HL-60 (cell line): ENCODE measurements around the gene SLC22A23.
"Not testable (repeated sequence)": the region's sequence is repeated elsewhere in the genome, so short reads cannot be mapped to it uniquely, and the experiment has no call there.

ENCODE experiments used
- DNase-seq, 2 experiments: peaks; one replicate each; pipeline ENCODE4 v3.0.0-alpha.2; 2010 to 2020; ENCODE audit warnings: low read depth in 1 of 2, low spot score in 1 of 2
- H3K27ac ChIP-seq: fragments of 250-450 bp; sonication (Bioruptor Pico); replicated peaks from 2 replicates; pipeline ENCODE4 v1.5.1; 2020; ENCODE audit warnings: mild to moderate bottlenecking, moderate library complexity
- H3K27me3 ChIP-seq: fragments of 250-450 bp; sonication (Bioruptor Pico); 2 replicates; pipeline ENCODE4 v1.5.1; 2021; ENCODE audit warnings: mild to moderate bottlenecking, moderate library complexity; ENCODE audit not compliant: insufficient read depth, poor library complexity, severe bottlenecking
- H3K4me3 ChIP-seq: replicated peaks from 2 replicates; pipeline ENCODE4 v1.5.1; 2011; ENCODE audit warnings: mild to moderate bottlenecking, control low read depth, low read length; ENCODE audit not compliant: insufficient read depth
- CTCF ChIP-seq: IDR thresholded peaks from one replicate; pipeline ENCODE4 v1.5.1; 2011; ENCODE audit warnings: low read length, control low read depth, inconsistent platforms; ENCODE audit not compliant: insufficient read depth
- GABPA ChIP-seq: IDR thresholded peaks from 2 replicates; pipeline ENCODE4 v1.6.1; 2012; ENCODE audit warnings: low read depth
- POLR2AphosphoS5 ChIP-seq: IDR thresholded peaks from 2 replicates; pipeline ENCODE4 v1.6.1; 2012; ENCODE audit warnings: low read depth
- SPI1 ChIP-seq: IDR thresholded peaks from 2 replicates; pipeline ENCODE4 v1.6.1; 2012; ENCODE audit warnings: low read depth, mild to moderate bottlenecking, borderline replicate concordance
- TF ChIP-seq, protein P1 (sequence below): IDR thresholded peaks from 2 replicates; pipeline ENCODE4 v1.6.1; 2012; ENCODE audit warnings: low read depth; ENCODE audit not compliant: insufficient replicate concordance

The SLC22A23 gene

DNA sequence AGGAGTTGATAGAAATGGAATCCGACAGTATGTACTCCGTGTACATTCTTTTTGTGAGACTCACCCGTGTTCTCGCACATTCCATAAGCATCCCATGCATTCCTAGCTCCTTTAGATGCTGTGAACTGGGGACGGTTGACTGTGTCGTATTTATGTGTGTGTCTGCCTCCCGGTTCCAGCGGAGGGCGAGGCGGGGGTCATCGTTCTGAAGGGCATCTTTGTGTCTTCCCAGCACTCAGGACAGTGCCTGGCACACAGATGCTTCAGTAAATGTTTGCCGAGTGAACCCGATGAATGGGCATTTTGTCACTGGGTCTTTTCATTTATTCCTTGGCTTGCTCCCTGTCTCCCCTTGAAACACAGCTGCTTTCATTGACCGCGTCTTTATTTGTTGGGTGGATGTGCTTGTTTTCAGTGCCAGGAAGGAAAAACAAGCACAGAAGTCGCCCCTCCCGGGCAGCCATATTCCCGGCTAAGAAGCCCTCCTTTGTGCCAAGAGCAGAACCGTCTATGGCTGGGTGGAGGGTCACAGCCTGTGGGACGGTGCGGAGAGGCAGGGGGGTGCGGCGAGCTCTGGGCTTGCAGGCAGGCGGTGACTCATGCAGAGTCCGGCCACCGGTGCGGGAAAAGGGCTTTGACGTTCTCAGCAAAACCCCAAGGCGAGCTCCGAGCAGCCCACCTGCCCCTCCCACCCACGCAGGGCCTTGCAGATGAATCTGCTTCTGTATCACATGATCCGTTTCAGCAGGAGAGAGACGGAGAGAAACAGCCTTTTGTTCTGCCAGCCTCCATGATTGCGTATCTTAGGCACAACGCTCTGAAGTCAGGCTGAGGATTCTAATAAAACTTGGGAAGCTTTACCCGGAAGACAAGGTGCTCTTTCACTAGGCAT lies 209.3 kb downstream of the SLC22A23 start:
- no peak overlapping the region for H3K27ac ChIP-seq
- H3K4me3 ChIP-seq: no peak overlapping the region
- DNase-seq: no peak
- TF ChIP-seq, protein P1, sequence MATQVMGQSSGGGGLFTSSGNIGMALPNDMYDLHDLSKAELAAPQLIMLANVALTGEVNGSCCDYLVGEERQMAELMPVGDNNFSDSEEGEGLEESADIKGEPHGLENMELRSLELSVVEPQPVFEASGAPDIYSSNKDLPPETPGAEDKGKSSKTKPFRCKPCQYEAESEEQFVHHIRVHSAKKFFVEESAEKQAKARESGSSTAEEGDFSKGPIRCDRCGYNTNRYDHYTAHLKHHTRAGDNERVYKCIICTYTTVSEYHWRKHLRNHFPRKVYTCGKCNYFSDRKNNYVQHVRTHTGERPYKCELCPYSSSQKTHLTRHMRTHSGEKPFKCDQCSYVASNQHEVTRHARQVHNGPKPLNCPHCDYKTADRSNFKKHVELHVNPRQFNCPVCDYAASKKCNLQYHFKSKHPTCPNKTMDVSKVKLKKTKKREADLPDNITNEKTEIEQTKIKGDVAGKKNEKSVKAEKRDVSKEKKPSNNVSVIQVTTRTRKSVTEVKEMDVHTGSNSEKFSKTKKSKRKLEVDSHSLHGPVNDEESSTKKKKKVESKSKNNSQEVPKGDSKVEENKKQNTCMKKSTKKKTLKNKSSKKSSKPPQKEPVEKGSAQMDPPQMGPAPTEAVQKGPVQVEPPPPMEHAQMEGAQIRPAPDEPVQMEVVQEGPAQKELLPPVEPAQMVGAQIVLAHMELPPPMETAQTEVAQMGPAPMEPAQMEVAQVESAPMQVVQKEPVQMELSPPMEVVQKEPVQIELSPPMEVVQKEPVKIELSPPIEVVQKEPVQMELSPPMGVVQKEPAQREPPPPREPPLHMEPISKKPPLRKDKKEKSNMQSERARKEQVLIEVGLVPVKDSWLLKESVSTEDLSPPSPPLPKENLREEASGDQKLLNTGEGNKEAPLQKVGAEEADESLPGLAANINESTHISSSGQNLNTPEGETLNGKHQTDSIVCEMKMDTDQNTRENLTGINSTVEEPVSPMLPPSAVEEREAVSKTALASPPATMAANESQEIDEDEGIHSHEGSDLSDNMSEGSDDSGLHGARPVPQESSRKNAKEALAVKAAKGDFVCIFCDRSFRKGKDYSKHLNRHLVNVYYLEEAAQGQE: no peak
- TF ChIP-seq GABPA (no peak), POLR2AphosphoS5 (no peak), SPI1 (no peak), CTCF (no peak)
- H3K27me3 ChIP-seq: peaks cover 35% of the 10 kb centered on the region

DNA sequence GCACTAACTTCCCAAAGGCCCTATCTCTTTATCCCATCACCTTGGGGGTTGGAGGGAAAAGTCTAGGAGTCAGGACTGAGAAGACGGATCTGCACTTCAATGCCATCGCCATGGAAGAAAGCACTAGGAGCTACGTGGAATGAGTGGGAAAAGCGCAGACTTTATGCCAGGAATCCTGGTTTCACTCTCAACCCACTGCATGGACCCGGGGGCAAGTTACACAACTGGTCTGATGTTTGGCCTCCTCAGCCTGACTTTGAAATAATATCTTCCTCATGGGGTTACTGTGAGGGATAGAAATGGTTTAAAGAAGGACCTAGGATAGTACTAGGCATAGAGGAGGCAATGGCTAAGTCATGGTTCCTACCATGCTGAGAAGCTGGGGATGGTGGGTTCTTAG lies 211.6 kb downstream of the SLC22A23 start:
- no peak overlapping the region for H3K27ac ChIP-seq
- H3K4me3 ChIP-seq: no peak overlapping the region
- TF ChIP-seq POLR2AphosphoS5 (no peak), SPI1 (no peak), CTCF (no peak), GABPA (no peak)
- TF ChIP-seq, protein P1: no peak
- no peak for DNase-seq
- H3K27me3 ChIP-seq: peaks cover 33% of the 10 kb centered on the region

DNA sequence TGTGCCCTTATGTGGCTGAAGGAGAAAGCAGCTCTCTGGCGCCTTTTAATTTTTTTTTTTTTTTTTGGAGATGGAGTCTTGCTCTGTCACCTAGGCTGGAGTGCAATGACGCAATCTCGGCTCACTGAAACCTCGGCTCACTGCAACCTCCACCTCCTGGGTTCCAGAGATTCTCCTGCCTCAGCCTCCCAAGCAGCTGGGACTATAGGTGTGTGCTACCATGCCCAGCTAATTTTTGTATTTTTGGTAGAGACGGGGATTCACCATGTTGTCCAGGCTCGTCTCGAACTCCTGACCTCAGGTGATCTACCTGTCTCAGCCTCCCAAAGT lies 212.1 kb downstream of the SLC22A23 start:
- not testable (repeated sequence) for H3K27ac ChIP-seq, H3K4me3 ChIP-seq, DNase-seq
- peaks cover 31% of the 10 kb centered on the region for H3K27me3 ChIP-seq

DNA sequence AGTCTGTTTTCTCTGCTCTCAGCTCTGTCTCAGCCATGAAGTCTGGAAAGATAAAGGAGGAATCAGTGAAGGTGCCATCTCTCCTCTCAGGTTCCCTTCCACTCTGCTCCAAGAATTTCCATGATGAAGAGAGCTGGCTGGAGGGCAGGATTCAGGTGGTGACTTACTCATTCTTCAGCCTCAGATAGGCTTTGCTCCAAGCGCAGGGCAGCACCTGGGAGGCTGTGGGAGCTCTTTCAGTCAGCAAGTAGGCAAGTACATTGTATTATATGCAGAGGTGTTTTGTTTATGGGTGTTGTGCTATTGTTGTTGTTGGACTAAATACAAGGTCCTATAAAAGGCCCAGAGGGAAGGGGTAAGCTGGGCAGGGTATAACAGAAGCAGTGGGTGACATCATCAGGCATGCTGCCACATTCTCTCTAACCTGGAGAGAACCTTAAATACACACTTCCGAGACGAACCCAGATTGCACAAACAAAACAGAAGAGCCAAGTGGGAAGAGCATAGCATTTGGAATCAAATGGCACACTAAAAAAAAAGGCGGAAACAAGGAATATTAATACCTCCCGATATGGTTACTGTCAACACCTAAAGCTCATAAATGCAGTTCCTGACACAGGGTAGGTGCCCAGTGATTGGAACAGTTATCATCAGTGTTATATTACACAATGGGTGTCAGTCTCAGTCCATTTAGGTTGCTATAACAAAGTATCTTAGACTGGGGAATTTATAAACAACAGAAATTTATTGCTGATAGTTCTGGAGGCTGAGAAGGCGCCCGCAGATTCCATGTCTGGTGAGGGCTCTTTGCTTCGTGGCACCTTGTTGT lies 212.6 kb downstream of the SLC22A23 start:
- Histone ChIP-seq H3K27me3 (peaks cover 28% of the 10 kb centered on the region), H3K4me3 (no peak overlapping the region), H3K27ac (no peak overlapping the region)
- TF ChIP-seq SPI1: no peak
- TF ChIP-seq GABPA: no peak
- DNase-seq: no peak
